Endothelial cell of umbilical vein (primary cell): Measurements from ENCODE around the gene LENG8. TPM values are rescaled to one million over a fixed set of nuclear protein-coding genes. Genes with fewer than 3 reads are reported as not detected.
"Not testable (repeated sequence)": the region's sequence is repeated elsewhere in the genome, so short reads cannot be mapped to it uniquely, and the experiment has no call there.

Source experiments
- BruUV-seq: library from RNA; stranded (reverse); fragments of 400-500 nt; replicated peaks from 2 replicates; lab custom pipeline; 2021; lab: Mats Ljungman, UMichigan
- CTCF ChIA-PET: fragments of 300-600, 350-600 bp; sonication (Branson Sonifier 250); formaldehyde crosslinking; loops from one replicate; lab custom pipeline; 2021; ENCODE audit warnings: antibody characterized with exemption, inconsistent platforms; lab: Charles Lee
- POLR2A ChIA-PET: fragments of 300-600, 350-600 bp; sonication (Branson Sonifier 250); formaldehyde crosslinking; loops from one replicate; lab custom pipeline; 2021; ENCODE audit warnings: antibody characterized with exemption, inconsistent platforms; lab: Charles Lee
- DNase-seq: peaks from one replicate; pipeline ENCODE4 v3.0.0-alpha.2; 2011; ENCODE audit warnings: low read depth, low spot score
- FAIRE-seq: peaks from 2 replicates; lab custom pipeline; 2011; peaks lifted over from hg19 to GRCh38; lab: Jason Lieb, UNC
- H2AFZ ChIP-seq: 2 replicates; pipeline ENCODE4 v1.6.0; 2012; ENCODE audit warnings: low read depth, low read length, control low read depth, inconsistent platforms
- H3K27ac ChIP-seq: 2 replicates; pipeline ENCODE4 v1.5.1; 2011; ENCODE audit warnings: low read depth, mild to moderate bottlenecking, control low read depth, low read length, moderate library complexity; ENCODE audit not compliant: insufficient read depth
- H3K27me3 ChIP-seq, 2 experiments: 2 replicates each; pipeline versions ENCODE4 v1.6.0 to v1.6.1; 2011; ENCODE audit warnings: low read length in 2 of 2, mixed read lengths in 1 of 2; ENCODE audit not compliant: control insufficient read depth in 2 of 2, insufficient read depth in 2 of 2
- H3K36me3 ChIP-seq, 2 experiments: 2 replicates in 1 of 2; 3 replicates in 1 of 2; pipeline ENCODE4 v1.5.1; 2011; ENCODE audit warnings: low read length in 2 of 2, mild to moderate bottlenecking in 1 of 2, moderate library complexity in 1 of 2; ENCODE audit not compliant: control insufficient read depth in 2 of 2, insufficient read depth in 2 of 2; ENCODE audit errors: extremely low read depth in 1 of 2
- H3K4me1 ChIP-seq: 3 replicates; pipeline ENCODE4 v1.5.1; 2011; ENCODE audit warnings: mild to moderate bottlenecking, low read length; ENCODE audit not compliant: control insufficient read depth, insufficient read depth; ENCODE audit errors: extremely low read depth
- H3K4me2 ChIP-seq: 2 replicates; pipeline ENCODE4 v1.6.1; 2011; ENCODE audit warnings: low read length, control low read depth, mixed read lengths; ENCODE audit not compliant: insufficient read depth
- H3K4me3 ChIP-seq, 3 experiments: fragments of 200-600 bp in 1 of 3; sonication (generic), shearing (Covaris generic) in 1 of 3; replicated peaks in 1 of 3; 2 replicates each; pipeline ENCODE4 v1.5.1; 2011 to 2016; ENCODE audit warnings: control low read depth in 3 of 3, low read length in 3 of 3, mild to moderate bottlenecking in 2 of 3, inconsistent platforms in 1 of 3, low read depth in 1 of 3, moderate library complexity in 1 of 3; ENCODE audit not compliant: insufficient read depth in 1 of 3
- H3K79me2 ChIP-seq: 2 replicates; pipeline ENCODE4 v1.6.0; 2012; ENCODE audit warnings: low read length, inconsistent platforms; ENCODE audit not compliant: control insufficient read depth, insufficient read depth
- H3K9ac ChIP-seq: replicated peaks from 2 replicates; pipeline ENCODE3; 2011; ENCODE audit warnings: low read length, control low read depth; ENCODE audit not compliant: insufficient read depth; ENCODE audit errors: extremely low read depth
- H3K9me1 ChIP-seq: replicated peaks from 3 replicates; pipeline ENCODE4 v1.6.0; 2011; ENCODE audit warnings: mild to moderate bottlenecking, low read length; ENCODE audit not compliant: control insufficient read depth, insufficient read depth; ENCODE audit errors: extremely low read depth
- H3K9me3 ChIP-seq: replicated peaks from 2 replicates; pipeline ENCODE4 v1.5.1; 2012; ENCODE audit warnings: low read length, inconsistent platforms; ENCODE audit not compliant: control insufficient read depth, insufficient read depth
- H4K20me1 ChIP-seq: replicated peaks from 2 replicates; pipeline ENCODE3; 2011; ENCODE audit warnings: mild to moderate bottlenecking, low read length; ENCODE audit not compliant: control insufficient read depth, insufficient read depth; ENCODE audit errors: extremely low read depth
- EZH2 ChIP-seq: IDR thresholded peaks from 2 replicates; pipeline ENCODE4 v1.6.1; 2012; ENCODE audit warnings: borderline replicate concordance, low read depth, mild to moderate bottlenecking, moderate library complexity, low read length, inconsistent platforms; ENCODE audit not compliant: severe bottlenecking
- FOS ChIP-seq: IDR thresholded peaks from 2 replicates; pipeline ENCODE4 v1.6.1; 2011; ENCODE audit warnings: mild to moderate bottlenecking, low read length, moderate library complexity, borderline replicate concordance; ENCODE audit not compliant: insufficient read depth
- GATA2 ChIP-seq: IDR thresholded peaks from 2 replicates; pipeline ENCODE4 v1.7.0; 2011; ENCODE audit warnings: low read depth, mild to moderate bottlenecking, moderate library complexity, mixed read lengths, low read length; ENCODE audit not compliant: insufficient read length, insufficient read depth
- JUN ChIP-seq: IDR thresholded peaks from 2 replicates; pipeline ENCODE4 v1.6.1; 2011; ENCODE audit warnings: borderline replicate concordance, low read depth; ENCODE audit not compliant: insufficient read length, insufficient read depth
- MYC ChIP-seq: IDR thresholded peaks from one replicate; pipeline ENCODE4 v1.6.1; 2011; ENCODE audit warnings: mild to moderate bottlenecking, low read depth, low read length
- POLR2A ChIP-seq: IDR thresholded peaks from 2 replicates; pipeline ENCODE4 v1.6.1; 2012; ENCODE audit warnings: low read depth, mild to moderate bottlenecking, control low read depth, low read length
- POLR2AphosphoS5 ChIP-seq: IDR thresholded peaks from 2 replicates; pipeline ENCODE4 v1.6.1; 2012; ENCODE audit warnings: low read depth, mild to moderate bottlenecking, control low read depth, low read length, moderate library complexity; ENCODE audit not compliant: insufficient read depth
- dilution Hi-C: fragments of 300-500 bp; cut with MboI; formaldehyde crosslinking; loops from one replicate; pipeline ENCODE4 v1.15.0; 2019; ENCODE audit warnings: low sequenced_read_pairs; ENCODE audit not compliant: extremely low pct_ligation_motif_present
- intact Hi-C: fragments of 100-400 bp; cut with micrococcal nuclease; formaldehyde crosslinking; loops from one replicate; pipeline ENCODE4 v1.10.0; 2022
- polyA plus RNA-seq, 4 experiments: library from polyadenylated mRNA; depleted of rRNA in 3 of 4; stranded (reverse) in 3 of 4; unstranded in 1 of 4; fragments of >200 nt; gene quantifications; 2 replicates each; pipeline versions ENCODE4 v1.2.1 to v1.2.3, GENCODE V29; 2011 to 2012; ENCODE audit warnings: missing spikeins in 1 of 4
- total RNA-seq: library from RNA; stranded (reverse); gene quantifications from 2 replicates; pipeline ENCODE4 v1.2.3, GENCODE V29; 2021
- TF ChIP-seq, protein P1 (sequence below): IDR thresholded peaks from 2 replicates; pipeline ENCODE4 v1.6.1; 2011; ENCODE audit not compliant: insufficient read depth, insufficient read length
- TF ChIP-seq, protein P2 (sequence below), 2 donors: IDR thresholded peaks; 1 replicate in 1 of 2; 2 replicates in 1 of 2; pipeline ENCODE4 v1.5.1; 2011; ENCODE audit warnings: low read length in 2 of 2, mild to moderate bottlenecking in 2 of 2, moderate library complexity in 2 of 2, control low read depth in 1 of 2, inconsistent platforms in 1 of 2, low read depth in 1 of 2; ENCODE audit not compliant: insufficient read depth in 1 of 2; ENCODE audit errors: extremely low read depth in 1 of 2

Gene LENG8
- total and polyA plus RNA-seq, 2 donors (not counting 3 experiments of a cell fraction or from before 2014, with no cell fraction given): 130 to 218 TPM

DNA sequence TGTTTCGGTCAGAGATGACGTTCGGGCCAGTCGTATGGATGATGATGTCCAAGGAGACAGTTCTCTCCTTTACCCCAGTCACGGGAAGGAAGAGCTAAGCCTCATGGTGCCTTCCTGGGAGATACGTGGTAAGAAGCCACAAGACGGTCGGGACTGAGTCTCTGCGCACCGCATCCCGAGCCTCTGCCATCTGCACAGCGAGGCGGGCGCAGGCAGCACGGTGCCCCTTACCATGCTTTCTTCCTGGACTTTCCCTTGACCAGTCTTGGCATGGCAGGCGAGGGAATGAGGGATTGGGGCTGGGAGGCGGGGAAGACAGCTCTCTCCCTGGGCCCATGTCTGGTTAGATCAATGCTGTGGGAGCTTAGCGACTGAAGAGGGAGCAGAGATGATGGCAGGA lies 43.6 kb downstream of the LENG8 start:
- H3K27ac ChIP-seq: no peak overlapping the region
- intact Hi-C loops (no loop called here), dilution Hi-C loops (no loop called here)
- no peak overlapping the region for H3K4me3 ChIP-seq
- H2AFZ ChIP-seq: no peak overlapping the region
- H3K9me1 ChIP-seq: no peaks in the 10 kb centered on the region
- ChIA-PET CTCF (no interaction called here), POLR2A (no interaction called here)
- H3K79me2 ChIP-seq: no peaks in the 10 kb centered on the region
- TF ChIP-seq FOS (no peak), EZH2 (no peak), POLR2A (no peak), JUN (no peak), POLR2AphosphoS5 (no peak), GATA2 (no peak), MYC (no peak)
- TF ChIP-seq, protein P1, sequence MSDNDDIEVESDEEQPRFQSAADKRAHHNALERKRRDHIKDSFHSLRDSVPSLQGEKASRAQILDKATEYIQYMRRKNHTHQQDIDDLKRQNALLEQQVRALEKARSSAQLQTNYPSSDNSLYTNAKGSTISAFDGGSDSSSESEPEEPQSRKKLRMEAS: no peak
- TF ChIP-seq, protein P2, sequence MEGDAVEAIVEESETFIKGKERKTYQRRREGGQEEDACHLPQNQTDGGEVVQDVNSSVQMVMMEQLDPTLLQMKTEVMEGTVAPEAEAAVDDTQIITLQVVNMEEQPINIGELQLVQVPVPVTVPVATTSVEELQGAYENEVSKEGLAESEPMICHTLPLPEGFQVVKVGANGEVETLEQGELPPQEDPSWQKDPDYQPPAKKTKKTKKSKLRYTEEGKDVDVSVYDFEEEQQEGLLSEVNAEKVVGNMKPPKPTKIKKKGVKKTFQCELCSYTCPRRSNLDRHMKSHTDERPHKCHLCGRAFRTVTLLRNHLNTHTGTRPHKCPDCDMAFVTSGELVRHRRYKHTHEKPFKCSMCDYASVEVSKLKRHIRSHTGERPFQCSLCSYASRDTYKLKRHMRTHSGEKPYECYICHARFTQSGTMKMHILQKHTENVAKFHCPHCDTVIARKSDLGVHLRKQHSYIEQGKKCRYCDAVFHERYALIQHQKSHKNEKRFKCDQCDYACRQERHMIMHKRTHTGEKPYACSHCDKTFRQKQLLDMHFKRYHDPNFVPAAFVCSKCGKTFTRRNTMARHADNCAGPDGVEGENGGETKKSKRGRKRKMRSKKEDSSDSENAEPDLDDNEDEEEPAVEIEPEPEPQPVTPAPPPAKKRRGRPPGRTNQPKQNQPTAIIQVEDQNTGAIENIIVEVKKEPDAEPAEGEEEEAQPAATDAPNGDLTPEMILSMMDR (IDR thresholded peaks at IDR 0.05; ENCODE audit: extremely low read depth in 1 of 2, insufficient read depth in 1 of 2, low read depth in 1 of 2, low read length in 2 of 2): no peak
- DNase-seq (no peak), FAIRE-seq (no peak)
- no peaks in the 10 kb centered on the region for H3K9me3 ChIP-seq
- no peaks in the 10 kb centered on the region for H4K20me1 ChIP-seq
- no peak overlapping the region for H3K4me2 ChIP-seq
- no TSS peak for BruUV-seq
- H3K27me3 ChIP-seq: no peaks in the 10 kb centered on the region
- no peaks in the 10 kb centered on the region for H3K4me1 ChIP-seq
- H3K36me3 ChIP-seq: no peaks in the 10 kb centered on the region
- H3K9ac ChIP-seq: no peak overlapping the region

DNA sequence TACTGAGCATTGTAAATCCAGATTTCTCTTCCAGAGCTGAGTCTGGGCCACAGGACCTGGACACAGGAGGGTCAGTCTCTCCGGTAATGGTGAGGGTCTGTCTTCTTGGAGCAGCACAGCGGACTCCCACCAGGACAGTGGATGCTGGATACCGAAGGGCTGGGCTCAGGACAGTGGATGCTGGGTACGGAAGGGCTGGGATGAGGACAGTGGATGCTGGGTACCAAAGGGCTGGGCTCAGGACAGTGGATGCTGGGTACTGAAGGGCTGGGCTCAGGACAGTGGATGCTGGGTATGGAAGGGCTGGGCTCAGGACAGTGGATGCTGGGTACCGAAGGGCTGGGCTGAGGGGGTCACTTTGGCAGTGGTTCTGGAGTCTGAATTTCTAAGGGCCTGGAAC lies 44.1 kb downstream of the LENG8 start:
- dilution Hi-C loops, FAIRE-seq: not testable (repeated sequence)

More for the DNA sequence above, 44.1 kb downstream of the LENG8 start:
- intact Hi-C loops, H3K4me2 ChIP-seq, H3K36me3 ChIP-seq, POLR2A ChIA-PET, H3K4me1 ChIP-seq, H3K27ac ChIP-seq, H3K79me2 ChIP-seq, DNase-seq, CTCF ChIA-PET, H3K27me3 ChIP-seq, H3K9ac ChIP-seq, BruUV-seq, H2AFZ ChIP-seq, H3K9me1 ChIP-seq, H4K20me1 ChIP-seq, H3K9me3 ChIP-seq, H3K4me3 ChIP-seq: not testable (repeated sequence)
